Measurements from ENCODE around the gene ARL1. TPM values are rescaled to one million over a fixed set of nuclear protein-coding genes. Genes with fewer than 3 reads are reported as not detected.

Gene ARL1
- total RNA-seq, 3 donors from 2014 or later, result 82.4 to 100 (median 92.5) TPM

GRCh38 chr12:101375573-101375972 is 32.0 kb downstream of the ARL1 start:
- Mint-ChIP-seq H3K9me3 (no peaks in the 10 kb centered on the region), H3K4me3 (no peak overlapping the region), H3K27me3 (ENCODE audit: low read depth) (no peaks in the 10 kb centered on the region), H3K4me1 (ENCODE audit: low read depth) (peaks cover 2% of the 10 kb centered on the region), H3K36me3 (ENCODE audit: insufficient read depth) (peaks cover 41% of the 10 kb centered on the region)
- DNase-seq, result no peak
- no peak for ATAC-seq

- Mint-ChIP-seq H3K36me3 (ENCODE audit: insufficient read depth) (peaks cover 43% of the 10 kb centered on the region), H3K9me3 (no peaks in the 10 kb centered on the region), H3K4me1 (ENCODE audit: low read depth) (peaks cover 2% of the 10 kb centered on the region), H3K27me3 (ENCODE audit: low read depth) (no peaks in the 10 kb centered on the region), H3K4me3 (no peak overlapping the region)
- no peak for DNase-seq
- no peak for ATAC-seq
Measured at GRCh38 chr12:101372431-101372830, 35.1 kb downstream of the ARL1 start.

GRCh38 chr12:101368016-101368415 is 39.6 kb downstream of the ARL1 start:
- H3K4me3 Mint-ChIP-seq, result no peak overlapping the region
- no peaks in the 10 kb centered on the region for H3K9me3 Mint-ChIP-seq
- no peaks in the 10 kb centered on the region for H3K27me3 Mint-ChIP-seq (ENCODE audit: low read depth)
- DNase-seq, result no peak
- ATAC-seq, result no peak
- no peaks in the 10 kb centered on the region for H3K4me1 Mint-ChIP-seq (ENCODE audit: low read depth)
- peaks cover 57% of the 10 kb centered on the region for H3K36me3 Mint-ChIP-seq (ENCODE audit: insufficient read depth)

GRCh38 chr12:101361455-101361854 is 46.1 kb downstream of the ARL1 start:
- Mint-ChIP-seq H3K27me3 (ENCODE audit: low read depth) (no peaks in the 10 kb centered on the region), H3K36me3 (ENCODE audit: insufficient read depth) (peaks cover 50% of the 10 kb centered on the region), H3K4me3 (no peak overlapping the region), H3K4me1 (ENCODE audit: low read depth) (no peaks in the 10 kb centered on the region), H3K9me3 (no peaks in the 10 kb centered on the region)
- ATAC-seq (no peak), DNase-seq (no peak)

GRCh38 chr12:101356794-101357193 is 50.8 kb downstream of the ARL1 start:
- no peaks in the 10 kb centered on the region for H3K9me3 Mint-ChIP-seq
- no peak for DNase-seq
- peaks cover 47% of the 10 kb centered on the region for H3K36me3 Mint-ChIP-seq (ENCODE audit: insufficient read depth)
- no peak overlapping the region for H3K4me3 Mint-ChIP-seq
- ATAC-seq, result no peak
- H3K4me1 Mint-ChIP-seq (ENCODE audit: low read depth), result no peaks in the 10 kb centered on the region
- no peaks in the 10 kb centered on the region for H3K27me3 Mint-ChIP-seq (ENCODE audit: low read depth)

GRCh38 chr12:101351682-101352081 is 55.9 kb downstream of the ARL1 start:
- no peak overlapping the region for H3K4me3 Mint-ChIP-seq
- ATAC-seq, result no peak

GRCh38 chr12:101343893-101344292 is 63.7 kb downstream of the ARL1 start:
- H3K27me3 Mint-ChIP-seq (ENCODE audit: low read depth), result no peaks in the 10 kb centered on the region
- no peaks in the 10 kb centered on the region for H3K9me3 Mint-ChIP-seq
- ATAC-seq, result no peak
- no peak for DNase-seq
- peaks cover 53% of the 10 kb centered on the region for H3K36me3 Mint-ChIP-seq (ENCODE audit: insufficient read depth)
- no peaks in the 10 kb centered on the region for H3K4me1 Mint-ChIP-seq (ENCODE audit: low read depth)
- H3K4me3 Mint-ChIP-seq, result no peak overlapping the region

More at GRCh38 chr12:101351682-101352081, 55.9 kb downstream of the ARL1 start:
- Mint-ChIP-seq H3K36me3 (ENCODE audit: insufficient read depth) (peaks cover 50% of the 10 kb centered on the region), H3K27me3 (ENCODE audit: low read depth) (no peaks in the 10 kb centered on the region), H3K4me1 (ENCODE audit: low read depth) (no peaks in the 10 kb centered on the region), H3K9me3 (no peaks in the 10 kb centered on the region)
- no peak for DNase-seq

Other genes with a start within 250 kb of the ARL1 start
- gene SLC5A8, start 197.5 kb downstream of the ARL1 start, total RNA-seq, result not detected
- 10 to 100 TPM; 61.7 to 69.5 (median 68.3) TPM for gene UTP20, start 127.7 kb downstream of the ARL1 start, total RNA-seq
- gene SPIC, start 67.6 kb upstream of the ARL1 start, total RNA-seq, result not detected
- not detected for gene MYBPC1, start 187.2 kb upstream of the ARL1 start, total RNA-seq

All from activated T-cell treated with anti-CD3 and anti-CD28 coated beads, Interleukin-2, amount 50 U/mL, for 4 hours (primary cell).